Activated naive CD8-positive, alpha-beta T cell treated with anti-CD3 and anti-CD28 coated beads for 36 hours (primary cell): ENCODE results near the gene WDFY3. TPM values are rescaled to one million over a fixed set of nuclear protein-coding genes. Genes with fewer than 3 reads are reported as not detected.
"Not testable (repeated sequence)": the region's sequence is repeated elsewhere in the genome, so short reads cannot be mapped to it uniquely, and the experiment has no call there.

ENCODE experiments used
- DNase-seq: peaks from one replicate; pipeline ENCODE4 v3.0.0; 2021
- H3K27ac Mint-ChIP-seq: one replicate; pipeline ENCODE4 v1.8.0; 2022; ENCODE audit warnings: mild to moderate bottlenecking, moderate library complexity, mixed read lengths
- H3K27me3 Mint-ChIP-seq: one replicate; pipeline ENCODE4 v1.8.0; 2022; ENCODE audit warnings: mild to moderate bottlenecking, mixed read lengths
- H3K36me3 Mint-ChIP-seq: one replicate; pipeline ENCODE4 v1.8.0; 2021; ENCODE audit warnings: mild to moderate bottlenecking, mixed read lengths
- H3K4me1 Mint-ChIP-seq: one replicate; pipeline ENCODE4 v1.8.0; 2021; ENCODE audit warnings: mixed read lengths
- H3K4me3 Mint-ChIP-seq: one replicate; pipeline ENCODE4 v1.8.0; 2022; ENCODE audit warnings: mild to moderate bottlenecking, moderate library complexity, mixed read lengths
- H3K9me3 Mint-ChIP-seq: one replicate; pipeline ENCODE4 v1.8.0; 2022; ENCODE audit warnings: mixed read lengths
- total RNA-seq, 2 experiments: library from RNA; stranded (reverse); gene quantifications; one replicate each; pipeline ENCODE4 v1.2.3, GENCODE V29; 2021

WDFY3 gene
- total RNA-seq, 2 experiments from 2014 or later = 0.52 to 0.80 TPM

- H3K27ac Mint-ChIP-seq = no peak overlapping the region
- no peak for DNase-seq
Observed at GRCh38 chr4:84874619-84875018, 91.9 kb downstream of the WDFY3 start.

DNA sequence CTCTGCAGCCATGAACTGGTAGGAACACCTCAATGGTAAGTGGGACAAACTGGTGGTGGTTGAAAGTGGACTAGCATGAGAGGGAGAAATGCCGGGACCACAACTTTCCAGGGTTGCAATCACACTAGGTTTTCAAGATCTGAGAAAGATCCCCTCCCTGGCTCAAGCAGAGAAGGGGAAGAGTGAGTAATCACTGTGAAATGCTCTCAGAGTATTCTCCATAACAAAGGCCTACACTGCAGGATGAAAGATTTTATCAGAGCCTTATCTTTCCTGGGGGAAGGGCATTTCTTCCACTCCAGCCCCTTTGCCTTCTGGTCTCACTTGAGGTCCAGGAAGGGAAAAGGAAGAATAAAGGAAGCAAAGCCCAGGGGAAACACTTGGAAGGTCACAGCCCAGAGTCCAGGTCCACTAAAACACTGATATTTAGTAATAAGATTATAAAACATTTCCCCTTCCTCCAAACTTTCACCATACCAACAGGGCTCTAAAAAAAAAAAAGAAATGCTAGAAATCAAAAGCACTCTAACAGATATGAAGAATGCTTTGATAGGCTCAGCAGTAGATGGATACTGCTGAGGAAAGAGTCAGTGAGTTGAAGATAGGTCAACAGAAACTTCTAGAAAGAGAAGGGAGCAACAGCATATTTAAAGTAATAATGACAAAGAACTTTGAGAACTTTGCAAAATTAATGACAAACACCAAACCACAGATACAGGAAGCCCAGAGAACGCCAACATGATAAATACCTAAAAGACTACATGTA, 95.9 kb downstream of the WDFY3 start:
- DNase-seq = no peak
- Mint-ChIP-seq H3K27me3 (no peaks in the 10 kb centered on the region), H3K27ac (no peak overlapping the region), H3K36me3 (no peaks in the 10 kb centered on the region), H3K9me3 (no peaks in the 10 kb centered on the region), H3K4me3 (no peak overlapping the region), H3K4me1 (no peaks in the 10 kb centered on the region)

More at GRCh38 chr4:84874619-84875018, 91.9 kb downstream of the WDFY3 start:
- Mint-ChIP-seq H3K4me1 (no peaks in the 10 kb centered on the region), H3K9me3 (no peaks in the 10 kb centered on the region), H3K4me3 (no peak overlapping the region), H3K27me3 (no peaks in the 10 kb centered on the region), H3K36me3 (no peaks in the 10 kb centered on the region)

DNA sequence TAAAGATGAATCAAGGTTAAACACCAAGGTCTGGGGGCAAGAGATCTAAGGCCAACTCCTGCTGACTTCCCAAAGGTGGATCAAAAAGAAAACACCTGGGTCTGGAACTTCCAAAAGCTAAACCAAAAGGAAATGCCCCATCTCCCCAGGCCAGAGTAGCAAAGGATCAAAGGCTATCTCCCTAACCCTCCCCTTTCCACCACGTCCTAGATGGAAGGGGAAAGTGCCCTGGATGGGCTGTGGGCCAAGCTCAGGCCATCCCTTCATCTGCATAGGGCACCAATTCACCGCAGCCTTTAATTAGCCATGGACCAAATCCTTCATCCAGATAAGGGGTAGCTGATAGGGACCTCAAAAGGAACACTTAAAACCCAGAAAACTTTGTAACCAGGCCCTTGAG, 100.2 kb downstream of the WDFY3 start:
- H3K9me3 Mint-ChIP-seq = no peaks in the 10 kb centered on the region
- no peak overlapping the region for H3K4me3 Mint-ChIP-seq
- no peaks in the 10 kb centered on the region for H3K36me3 Mint-ChIP-seq
- no peak for DNase-seq
- no peak overlapping the region for H3K27ac Mint-ChIP-seq
- H3K4me1 Mint-ChIP-seq = no peaks in the 10 kb centered on the region
- no peaks in the 10 kb centered on the region for H3K27me3 Mint-ChIP-seq

DNA sequence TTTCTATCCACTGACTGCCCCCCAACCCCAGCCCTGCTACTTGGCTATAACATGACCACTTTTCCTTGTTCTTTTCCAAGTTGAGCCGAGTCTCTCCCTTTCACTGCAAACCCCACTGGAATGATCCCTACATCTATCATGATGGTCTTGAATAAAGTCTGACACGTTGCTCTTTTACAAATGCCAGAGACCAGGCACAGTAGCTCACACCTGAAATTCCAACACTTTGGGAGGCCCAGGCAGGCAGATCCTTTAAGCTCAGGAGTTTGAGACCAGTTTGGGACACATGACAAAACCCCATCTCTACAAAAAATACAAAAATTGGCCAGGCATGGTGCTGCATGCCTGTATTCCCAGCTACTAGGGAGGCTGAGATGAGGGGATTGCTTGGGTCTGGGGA, 100.9 kb downstream of the WDFY3 start:
- no peak overlapping the region for H3K4me3 Mint-ChIP-seq
- no peaks in the 10 kb centered on the region for H3K4me1 Mint-ChIP-seq
- H3K9me3 Mint-ChIP-seq = no peaks in the 10 kb centered on the region
- H3K36me3 Mint-ChIP-seq = no peaks in the 10 kb centered on the region
- H3K27me3 Mint-ChIP-seq = no peaks in the 10 kb centered on the region
- H3K27ac Mint-ChIP-seq = no peak overlapping the region
- DNase-seq = no peak

DNA sequence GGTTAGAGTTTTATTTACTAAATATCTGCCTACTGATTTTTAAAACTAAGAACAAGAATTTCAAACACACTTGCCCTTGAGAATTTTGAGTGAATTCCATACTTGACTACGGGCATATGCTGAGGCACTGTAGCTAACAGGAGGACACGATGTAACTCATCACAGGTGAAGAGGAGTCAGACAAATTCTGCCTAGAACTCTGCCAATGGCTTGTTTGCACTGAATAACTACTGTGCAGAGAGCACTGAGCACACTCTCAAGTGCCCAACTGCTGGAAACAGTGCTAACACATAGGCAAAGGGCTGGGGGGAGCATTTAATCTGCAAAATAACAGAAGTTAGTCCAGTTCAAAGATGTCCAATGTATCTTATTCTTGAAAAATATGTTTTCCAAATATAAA, 104.4 kb downstream of the WDFY3 start:
- no peaks in the 10 kb centered on the region for H3K4me1 Mint-ChIP-seq

GRCh38 chr4:84857296-84857695, 109.2 kb downstream of the WDFY3 start:
- Mint-ChIP-seq H3K27me3 (no peaks in the 10 kb centered on the region), H3K27ac (no peak overlapping the region), H3K9me3 (no peaks in the 10 kb centered on the region), H3K4me3 (no peak overlapping the region), H3K36me3 (no peaks in the 10 kb centered on the region), H3K4me1 (no peaks in the 10 kb centered on the region)
- DNase-seq = no peak

More for the DNA sequence above, 104.4 kb downstream of the WDFY3 start:
- no peak overlapping the region for H3K4me3 Mint-ChIP-seq
- H3K27ac Mint-ChIP-seq = no peak overlapping the region
- no peaks in the 10 kb centered on the region for H3K9me3 Mint-ChIP-seq
- no peaks in the 10 kb centered on the region for H3K27me3 Mint-ChIP-seq
- no peak for DNase-seq
- no peaks in the 10 kb centered on the region for H3K36me3 Mint-ChIP-seq

GRCh38 chr4:84856468-84857049, 109.9 kb downstream of the WDFY3 start:
- Mint-ChIP-seq H3K27me3 (no peaks in the 10 kb centered on the region), H3K27ac (no peak overlapping the region), H3K36me3 (no peaks in the 10 kb centered on the region), H3K9me3 (no peaks in the 10 kb centered on the region), H3K4me1 (no peaks in the 10 kb centered on the region), H3K4me3 (no peak overlapping the region)
- DNase-seq = no peak

DNA sequence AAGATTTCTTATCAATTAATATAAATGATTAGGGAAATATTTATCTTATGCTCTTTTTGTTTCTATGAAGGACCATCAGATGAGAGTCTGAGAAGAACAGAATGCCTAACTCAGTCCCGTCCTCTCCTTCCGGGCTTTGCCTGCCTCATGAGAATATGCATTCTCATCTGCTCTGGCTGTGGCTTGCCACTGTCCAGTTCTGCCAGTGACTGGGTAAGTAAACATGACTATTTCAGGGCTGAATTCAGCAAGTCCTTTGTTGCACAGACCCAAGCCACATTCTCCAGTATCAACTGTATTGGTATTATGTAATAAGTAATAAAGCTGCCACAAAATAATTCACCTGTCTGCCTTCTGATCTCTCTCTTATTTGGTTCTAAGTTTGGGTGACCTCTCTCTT, 110.7 kb downstream of the WDFY3 start:
- H3K4me1 Mint-ChIP-seq = no peaks in the 10 kb centered on the region
- H3K27ac Mint-ChIP-seq = no peak overlapping the region
- no peaks in the 10 kb centered on the region for H3K9me3 Mint-ChIP-seq
- H3K27me3 Mint-ChIP-seq = no peaks in the 10 kb centered on the region
- H3K36me3 Mint-ChIP-seq = no peaks in the 10 kb centered on the region
- no peak for DNase-seq
- H3K4me3 Mint-ChIP-seq = no peak overlapping the region

- no peak for DNase-seq
- no peak overlapping the region for H3K4me3 Mint-ChIP-seq
- no peaks in the 10 kb centered on the region for H3K4me1 Mint-ChIP-seq
- H3K27ac Mint-ChIP-seq = no peak overlapping the region
- H3K9me3 Mint-ChIP-seq = no peaks in the 10 kb centered on the region
- H3K36me3 Mint-ChIP-seq = no peaks in the 10 kb centered on the region
- H3K27me3 Mint-ChIP-seq = peaks cover 2% of the 10 kb centered on the region
Observed at GRCh38 chr4:84852081-84852480, 114.4 kb downstream of the WDFY3 start.

DNA sequence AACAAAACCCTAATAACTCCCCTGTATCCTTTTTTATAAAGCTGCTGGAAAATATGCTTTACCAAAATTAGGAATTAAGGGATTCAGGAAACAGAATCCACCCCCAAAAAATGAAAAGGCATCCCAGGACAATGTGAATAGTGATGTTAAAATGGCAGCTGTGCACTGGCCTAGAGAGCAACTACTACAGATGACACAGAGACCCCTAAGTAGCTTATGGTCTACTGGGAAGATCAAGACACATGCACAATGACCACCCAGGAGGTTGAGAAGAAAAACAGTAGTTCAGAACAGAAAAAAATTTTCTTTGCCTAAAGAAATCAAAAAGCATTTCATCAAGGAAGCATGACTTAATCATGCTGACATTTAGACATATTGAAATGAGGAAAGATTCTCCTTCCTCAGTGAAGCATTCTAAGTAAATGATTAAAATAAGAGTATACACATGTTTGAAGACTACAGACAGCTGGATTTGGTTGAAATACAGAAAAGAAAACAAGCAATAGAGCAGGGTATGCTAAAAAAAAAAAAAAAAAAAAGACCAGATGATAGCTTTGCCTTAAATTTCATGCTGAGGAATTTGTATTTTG, 117.3 kb downstream of the WDFY3 start:
- H3K27ac Mint-ChIP-seq = no peak overlapping the region
- no peaks in the 10 kb centered on the region for H3K9me3 Mint-ChIP-seq
- peaks cover 2% of the 10 kb centered on the region for H3K27me3 Mint-ChIP-seq
- no peaks in the 10 kb centered on the region for H3K36me3 Mint-ChIP-seq
- H3K4me3 Mint-ChIP-seq = no peak overlapping the region
- no peak for DNase-seq
- no peaks in the 10 kb centered on the region for H3K4me1 Mint-ChIP-seq

GRCh38 chr4:84848432-84848831, 118.1 kb downstream of the WDFY3 start:
- no peak overlapping the region for H3K4me3 Mint-ChIP-seq
- no peak overlapping the region for H3K27ac Mint-ChIP-seq
- H3K27me3 Mint-ChIP-seq = peaks cover 2% of the 10 kb centered on the region
- H3K9me3 Mint-ChIP-seq = no peaks in the 10 kb centered on the region
- H3K36me3 Mint-ChIP-seq = no peaks in the 10 kb centered on the region
- H3K4me1 Mint-ChIP-seq = no peaks in the 10 kb centered on the region
- DNase-seq = no peak

DNA sequence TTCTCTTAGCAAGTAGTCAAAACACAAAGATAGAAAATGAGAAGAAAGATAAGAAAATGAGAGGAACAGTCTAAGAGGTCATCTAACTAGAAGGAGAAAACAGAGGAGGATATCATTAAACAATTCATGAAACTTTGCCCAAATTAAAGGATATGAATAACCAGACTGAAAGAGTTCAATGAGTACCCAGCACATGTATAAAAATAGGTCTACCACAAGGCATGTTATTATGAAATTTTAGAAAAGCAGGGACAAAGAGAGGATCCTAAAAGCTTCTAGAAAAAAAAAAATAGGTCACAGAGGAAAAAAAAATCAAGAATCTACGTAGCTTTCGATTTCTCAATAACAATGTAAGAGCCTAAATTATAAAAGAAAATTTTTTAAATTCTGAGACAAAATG, 118.5 kb downstream of the WDFY3 start:
- Mint-ChIP-seq H3K4me1 (no peaks in the 10 kb centered on the region), H3K27ac (no peak overlapping the region), H3K4me3 (no peak overlapping the region), H3K27me3 (peaks cover 2% of the 10 kb centered on the region), H3K36me3 (no peaks in the 10 kb centered on the region), H3K9me3 (no peaks in the 10 kb centered on the region)
- DNase-seq = no peak

GRCh38 chr4:84846985-84847384, 119.5 kb downstream of the WDFY3 start:
- Mint-ChIP-seq H3K4me3 (no peak overlapping the region), H3K27ac (no peak overlapping the region), H3K9me3 (no peaks in the 10 kb centered on the region), H3K27me3 (peaks cover 2% of the 10 kb centered on the region), H3K4me1 (no peaks in the 10 kb centered on the region), H3K36me3 (no peaks in the 10 kb centered on the region)
- no peak for DNase-seq

GRCh38 chr4:84841435-84841834, 125.1 kb downstream of the WDFY3 start:
- H3K4me1 Mint-ChIP-seq = no peaks in the 10 kb centered on the region
- H3K27me3 Mint-ChIP-seq = no peaks in the 10 kb centered on the region
- H3K36me3 Mint-ChIP-seq = no peaks in the 10 kb centered on the region
- no peak overlapping the region for H3K27ac Mint-ChIP-seq
- no peak overlapping the region for H3K4me3 Mint-ChIP-seq
- H3K9me3 Mint-ChIP-seq = no peaks in the 10 kb centered on the region
- DNase-seq = no peak

DNA sequence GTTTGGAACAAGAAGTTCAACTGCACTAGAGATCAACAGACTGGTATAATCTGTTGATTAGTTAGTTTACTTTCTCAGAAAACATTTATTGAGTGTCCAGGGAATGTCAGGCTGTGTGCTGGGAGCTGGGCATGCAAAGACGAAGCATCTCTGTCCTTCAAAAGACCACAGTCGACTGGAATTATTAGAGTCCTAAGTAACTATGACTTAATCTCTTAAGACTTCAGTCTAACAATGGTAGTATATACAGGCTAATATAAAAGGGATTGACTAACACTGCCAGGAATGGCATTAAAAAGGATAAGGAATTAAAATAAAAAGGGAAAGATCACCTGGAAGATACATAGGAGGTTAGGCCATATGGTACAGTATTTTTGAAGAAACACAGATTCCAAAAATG, 128.7 kb downstream of the WDFY3 start:
- no peaks in the 10 kb centered on the region for H3K9me3 Mint-ChIP-seq
- no peak for DNase-seq
- no peaks in the 10 kb centered on the region for H3K36me3 Mint-ChIP-seq
- H3K27ac Mint-ChIP-seq = no peak overlapping the region
- H3K4me3 Mint-ChIP-seq = no peak overlapping the region
- no peaks in the 10 kb centered on the region for H3K4me1 Mint-ChIP-seq
- H3K27me3 Mint-ChIP-seq = no peaks in the 10 kb centered on the region

DNA sequence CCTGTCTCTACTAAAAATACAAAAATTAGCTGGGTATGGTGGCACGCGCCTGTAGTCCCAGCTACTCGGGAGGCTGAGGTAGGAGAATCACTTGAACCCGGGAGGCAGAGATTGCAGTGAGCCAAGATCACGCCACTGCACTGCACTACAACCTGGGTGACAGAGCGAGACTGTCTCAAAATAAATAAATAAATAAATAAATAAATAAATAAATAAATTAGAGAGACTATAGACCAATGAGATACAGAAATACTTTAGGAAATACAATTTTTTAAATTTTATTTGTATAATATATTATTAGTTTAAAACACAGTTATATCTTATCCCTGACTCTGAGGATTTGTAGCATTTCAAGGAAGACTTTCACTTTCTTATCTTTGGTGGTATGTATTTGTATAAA, 136.9 kb downstream of the WDFY3 start:
- not testable (repeated sequence) for DNase-seq, H3K27ac Mint-ChIP-seq, H3K36me3 Mint-ChIP-seq, H3K4me1 Mint-ChIP-seq, H3K9me3 Mint-ChIP-seq, H3K4me3 Mint-ChIP-seq, H3K27me3 Mint-ChIP-seq
